ENCODE data around the gene TMEFF2. TPM values are rescaled to one million over a fixed set of nuclear protein-coding genes. Genes with fewer than 3 reads are reported as not detected.
"Not testable (repeated sequence)": the region's sequence is repeated elsewhere in the genome, so short reads cannot be mapped to it uniquely, and the experiment has no call there.

The TMEFF2 gene
- total RNA-seq, 2 experiments from 2014 or later: not detected

DNA sequence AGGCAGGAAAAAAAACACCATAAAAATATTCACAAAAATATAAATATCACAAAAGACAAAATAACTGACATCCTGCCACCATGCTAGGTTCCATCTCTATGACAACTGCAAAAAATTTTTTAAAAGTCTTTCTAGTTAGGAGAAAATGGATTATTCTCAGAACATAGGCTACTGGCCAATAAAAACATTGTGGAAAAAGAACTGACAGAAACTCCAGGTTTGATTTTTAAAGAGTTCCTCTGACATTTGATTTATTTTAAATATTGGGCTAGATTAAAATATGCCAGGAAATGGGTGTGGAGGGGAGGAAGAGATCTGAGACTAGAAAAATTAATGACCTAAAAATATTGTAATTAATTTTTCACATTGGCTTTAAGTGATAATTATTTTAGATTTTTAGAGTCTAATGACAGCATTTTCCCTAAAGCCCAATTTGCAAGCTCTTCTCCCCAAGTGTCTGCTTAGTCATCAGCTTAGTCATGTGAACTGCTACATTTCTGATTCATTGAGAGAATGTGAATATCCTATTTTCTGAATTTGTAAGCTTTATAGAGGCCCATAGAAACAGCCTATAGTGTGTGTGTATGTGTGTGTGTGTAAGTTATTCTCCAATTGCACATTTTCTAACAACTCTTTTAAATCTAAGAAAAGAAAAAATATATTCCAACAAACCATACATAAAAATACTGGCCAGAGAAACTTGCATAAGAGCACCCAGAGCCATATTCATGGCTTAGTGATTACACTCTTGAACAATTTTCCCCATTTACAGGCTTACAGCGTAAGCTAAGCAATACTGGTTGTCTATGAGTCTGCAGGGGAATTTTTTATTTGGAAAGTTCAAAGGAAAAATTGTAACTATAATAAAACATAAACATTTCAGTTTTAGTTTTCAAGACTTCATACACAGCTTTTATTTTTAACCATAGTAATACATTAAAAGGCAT, 48.4 kb downstream of the TMEFF2 start:
- ChIA-PET POLR2A (no interaction called here), CTCF (interaction anchor here (0.9 to 2.6 kb wide), 3 partner anchors 16 to 592 kb away, joined by 3 to 12 read pairs (median 3); no protein-coding TSS in a partner anchor)
- no peak overlapping the region for H3K27ac Mint-ChIP-seq
- no peak overlapping the region for H3K4me3 Mint-ChIP-seq
- H3K4me1 Mint-ChIP-seq (ENCODE audit: low read depth): no peaks in the 10 kb centered on the region
- H3K9me3 Mint-ChIP-seq: no peaks in the 10 kb centered on the region
- no peak for DNase-seq
- no peaks in the 10 kb centered on the region for H3K36me3 Mint-ChIP-seq
- intact Hi-C loops (cut with micrococcal nuclease): no loop called here
- peaks cover 5% of the 10 kb centered on the region for H3K27me3 Mint-ChIP-seq

DNA sequence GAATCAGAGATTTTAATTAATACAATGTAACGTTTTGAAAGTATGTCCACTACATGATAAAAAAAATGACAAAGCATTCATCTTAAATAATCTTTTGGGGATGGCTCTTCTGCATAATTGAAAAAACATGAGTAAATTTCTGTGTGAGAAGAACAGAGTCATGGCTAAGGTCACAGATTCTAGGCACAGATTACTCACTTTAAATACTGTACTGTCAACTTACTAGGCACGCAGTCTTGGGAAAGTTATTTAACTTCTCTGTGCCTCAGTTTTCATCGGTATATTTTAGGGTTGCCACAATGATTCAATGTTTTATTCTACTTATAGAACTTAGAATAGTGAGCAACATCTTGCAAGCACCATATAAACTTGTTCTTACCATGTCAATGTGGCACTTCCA, 49.2 kb downstream of the TMEFF2 start:
- POLR2A ChIA-PET: no interaction called here
- DNase-seq: no peak
- Mint-ChIP-seq H3K27me3 (peaks cover 5% of the 10 kb centered on the region), H3K27ac (no peak overlapping the region), H3K4me1 (ENCODE audit: low read depth) (no peaks in the 10 kb centered on the region), H3K36me3 (no peaks in the 10 kb centered on the region), H3K4me3 (no peak overlapping the region), H3K9me3 (no peaks in the 10 kb centered on the region)
- intact Hi-C loops (cut with micrococcal nuclease): no loop called here
- CTCF ChIA-PET: no interaction called here

DNA sequence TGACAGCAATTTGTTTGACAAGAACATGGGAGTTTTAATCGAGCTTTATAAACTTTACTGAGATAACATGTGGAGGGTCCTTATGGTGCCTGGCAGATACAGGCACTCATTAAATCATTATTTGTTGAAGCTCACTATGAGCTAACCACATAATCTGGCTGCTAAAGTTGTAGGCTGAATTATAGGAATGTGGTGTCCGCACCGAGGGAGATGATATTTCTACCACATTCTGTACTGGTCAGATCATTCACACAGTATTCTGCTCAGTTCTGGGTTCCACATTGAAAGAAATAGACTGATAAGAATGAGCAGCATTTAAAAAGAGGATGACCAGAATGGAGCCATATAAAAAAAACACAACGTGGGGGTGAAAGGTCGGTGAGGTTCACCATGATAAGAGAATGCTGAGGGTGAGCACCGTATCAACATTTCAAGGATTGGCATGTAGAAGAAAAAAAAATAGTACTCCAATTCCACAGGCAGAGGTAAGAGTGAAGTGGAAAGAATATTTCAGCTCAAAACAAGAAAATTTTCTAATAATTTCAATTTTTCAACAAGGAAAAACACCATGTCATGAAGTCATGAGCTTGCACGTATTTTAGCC, 54.4 kb downstream of the TMEFF2 start:
- CTCF ChIA-PET: interaction anchor here (0.8 to 1.8 kb wide), 2 partner anchors 22 kb away, joined by 3 to 8 read pairs; no protein-coding TSS in a partner anchor
- intact Hi-C loops (cut with micrococcal nuclease): no loop called here
- no peak for DNase-seq
- no peaks in the 10 kb centered on the region for H3K9me3 Mint-ChIP-seq
- H3K4me1 Mint-ChIP-seq (ENCODE audit: low read depth): no peaks in the 10 kb centered on the region
- H3K27ac Mint-ChIP-seq: no peak overlapping the region
- POLR2A ChIA-PET: no interaction called here
- H3K36me3 Mint-ChIP-seq: no peaks in the 10 kb centered on the region
- no peak overlapping the region for H3K4me3 Mint-ChIP-seq
- peaks cover 3% of the 10 kb centered on the region for H3K27me3 Mint-ChIP-seq

- intact Hi-C loops (cut with micrococcal nuclease): no loop called here
- no peak for DNase-seq
- CTCF ChIA-PET: interaction anchor here (0.5 to 1.8 kb wide), 2 partner anchors 23 to 585 kb away, joined by 3 to 8 read pairs; no protein-coding TSS in a partner anchor
- Mint-ChIP-seq H3K4me1 (ENCODE audit: low read depth) (no peaks in the 10 kb centered on the region), H3K27ac (no peak overlapping the region), H3K27me3 (peaks cover 3% of the 10 kb centered on the region), H3K36me3 (no peaks in the 10 kb centered on the region), H3K4me3 (no peak overlapping the region), H3K9me3 (no peaks in the 10 kb centered on the region)
- POLR2A ChIA-PET: no interaction called here
These were observed 54.9 kb downstream of the TMEFF2 start for GRCh38 chr2:192139813-192140212.

DNA sequence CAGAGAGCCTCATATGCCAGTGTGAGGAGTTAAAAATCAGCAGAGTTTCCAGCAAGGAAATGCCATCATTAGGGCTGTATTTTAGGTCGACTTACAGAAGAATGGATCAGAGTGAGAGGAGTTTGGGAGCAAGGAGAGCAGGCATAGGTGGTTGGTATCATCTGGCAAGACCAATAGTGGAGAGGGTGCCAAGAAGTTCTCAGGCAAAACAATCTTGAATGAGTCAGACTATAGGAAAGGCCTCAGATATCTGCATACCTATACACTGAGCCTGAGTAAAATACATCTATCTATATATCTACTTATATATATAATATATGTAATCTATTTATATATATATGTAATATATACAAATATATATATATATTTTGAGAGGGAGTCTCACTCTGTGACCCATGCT, 57.3 kb downstream of the TMEFF2 start:
- no peak overlapping the region for H3K27ac Mint-ChIP-seq
- H3K9me3 Mint-ChIP-seq: no peaks in the 10 kb centered on the region
- H3K4me3 Mint-ChIP-seq: no peak overlapping the region
- no peak for DNase-seq
- H3K27me3 Mint-ChIP-seq: no peaks in the 10 kb centered on the region
- no peaks in the 10 kb centered on the region for H3K4me1 Mint-ChIP-seq (ENCODE audit: low read depth)
- H3K36me3 Mint-ChIP-seq: no peaks in the 10 kb centered on the region
- POLR2A ChIA-PET: no interaction called here
- intact Hi-C loops (cut with micrococcal nuclease): no loop called here
- CTCF ChIA-PET: no interaction called here

DNA sequence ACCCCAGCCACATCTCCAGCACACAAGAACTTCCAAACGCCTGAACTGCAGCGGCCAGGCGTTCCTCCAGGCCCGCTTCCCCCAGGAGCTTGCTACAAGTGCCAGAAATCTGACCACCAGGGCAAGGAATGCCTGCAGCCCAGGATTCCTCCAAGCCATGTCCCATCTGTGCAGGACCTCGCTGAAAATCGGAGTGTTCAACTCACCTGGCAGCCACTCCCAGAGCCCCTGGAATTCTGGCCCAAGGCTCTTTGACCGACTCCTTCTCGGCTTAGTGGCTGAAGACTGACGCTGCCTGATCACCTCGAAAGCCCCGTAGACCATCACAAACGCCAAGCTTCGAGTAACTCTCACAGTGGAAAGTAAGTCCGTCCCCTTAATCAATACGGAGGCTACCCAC, 62.1 kb downstream of the TMEFF2 start:
- H3K9me3 Mint-ChIP-seq; H3K27me3 Mint-ChIP-seq; H3K27ac Mint-ChIP-seq; DNase-seq; CTCF ChIA-PET; POLR2A ChIA-PET; H3K4me3 Mint-ChIP-seq; intact Hi-C loops (cut with micrococcal nuclease); H3K36me3 Mint-ChIP-seq; H3K4me1 Mint-ChIP-seq (ENCODE audit: low read depth): not testable (repeated sequence)

GRCh38 chr2:192130312-192130711, 64.4 kb downstream of the TMEFF2 start:
- CTCF ChIA-PET; POLR2A ChIA-PET; H3K27me3 Mint-ChIP-seq; H3K36me3 Mint-ChIP-seq; DNase-seq; H3K4me3 Mint-ChIP-seq; H3K27ac Mint-ChIP-seq; H3K4me1 Mint-ChIP-seq (ENCODE audit: low read depth); H3K9me3 Mint-ChIP-seq; intact Hi-C loops (cut with micrococcal nuclease): not testable (repeated sequence)

- Mint-ChIP-seq H3K27me3 (peaks cover 2% of the 10 kb centered on the region), H3K4me3 (no peak overlapping the region), H3K36me3 (no peaks in the 10 kb centered on the region), H3K4me1 (ENCODE audit: low read depth) (no peaks in the 10 kb centered on the region), H3K9me3 (no peaks in the 10 kb centered on the region), H3K27ac (no peak overlapping the region)
- ChIA-PET POLR2A (no interaction called here), CTCF (no interaction called here)
- intact Hi-C loops (cut with micrococcal nuclease): no loop called here
- no peak for DNase-seq
These were observed 66.1 kb downstream of the TMEFF2 start for GRCh38 chr2:192128655-192129054.

DNA sequence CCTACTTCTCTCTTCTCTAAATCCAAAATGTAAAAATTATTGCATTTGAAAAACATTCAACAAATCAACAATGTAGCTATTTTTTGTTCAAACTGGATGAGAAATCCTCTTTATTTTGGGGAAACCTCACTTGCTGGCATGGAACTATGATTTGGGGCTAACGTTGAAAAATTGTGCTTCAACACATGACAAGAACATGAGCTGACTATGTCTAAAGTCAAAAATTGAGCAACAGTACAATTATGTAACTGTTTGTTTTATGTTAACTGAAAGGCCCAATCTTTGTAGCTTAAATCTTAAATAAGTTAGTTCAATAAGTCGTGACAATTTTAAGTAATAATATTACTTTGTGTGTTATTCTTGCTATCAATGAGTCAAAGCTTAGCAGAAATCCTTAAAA, 67.3 kb downstream of the TMEFF2 start:
- ChIA-PET POLR2A (no interaction called here), CTCF (interaction anchor here (0.6 to 1.6 kb wide), 2 partner anchors 14 to 439 kb away, joined by 3 read pairs; no protein-coding TSS in a partner anchor)
- Mint-ChIP-seq H3K27me3 (peaks cover 2% of the 10 kb centered on the region), H3K36me3 (no peaks in the 10 kb centered on the region), H3K4me1 (ENCODE audit: low read depth) (no peaks in the 10 kb centered on the region), H3K27ac (no peak overlapping the region), H3K9me3 (no peaks in the 10 kb centered on the region), H3K4me3 (no peak overlapping the region)
- intact Hi-C loops (cut with micrococcal nuclease): no loop called here
- no peak for DNase-seq

GRCh38 chr2:192126912-192127311, 67.8 kb downstream of the TMEFF2 start:
- peaks cover 2% of the 10 kb centered on the region for H3K27me3 Mint-ChIP-seq
- DNase-seq: no peak
- no peak overlapping the region for H3K4me3 Mint-ChIP-seq
- no peak overlapping the region for H3K27ac Mint-ChIP-seq
- intact Hi-C loops (cut with micrococcal nuclease): no loop called here
- POLR2A ChIA-PET: no interaction called here
- H3K36me3 Mint-ChIP-seq: no peaks in the 10 kb centered on the region
- H3K9me3 Mint-ChIP-seq: no peaks in the 10 kb centered on the region
- H3K4me1 Mint-ChIP-seq (ENCODE audit: low read depth): no peaks in the 10 kb centered on the region
- CTCF ChIA-PET: interaction anchor here (1.6 kb wide), 1 partner anchor 14 kb away, joined by 3 read pairs; no protein-coding TSS in a partner anchor

DNA sequence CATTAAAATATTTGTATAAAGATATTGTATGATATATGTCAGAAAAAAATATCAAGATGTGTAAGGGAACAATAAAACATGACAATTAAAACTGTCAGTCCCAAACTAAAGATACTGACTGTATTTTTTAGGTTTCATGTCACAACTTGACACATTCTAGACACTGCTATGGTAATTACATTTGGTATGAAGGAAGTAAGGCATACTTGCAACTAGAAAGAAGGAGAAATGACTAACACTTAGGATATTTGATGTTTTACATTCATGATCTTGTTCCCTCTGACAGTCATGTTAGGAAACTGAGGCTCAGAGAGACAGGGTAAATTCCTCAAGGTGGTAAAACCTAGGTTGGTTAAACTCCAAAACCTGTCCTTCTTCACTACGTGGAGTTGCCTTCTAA, 68.3 kb downstream of the TMEFF2 start:
- Mint-ChIP-seq H3K36me3 (no peaks in the 10 kb centered on the region), H3K27ac (no peak overlapping the region), H3K4me1 (ENCODE audit: low read depth) (no peaks in the 10 kb centered on the region), H3K27me3 (peaks cover 2% of the 10 kb centered on the region), H3K4me3 (no peak overlapping the region), H3K9me3 (no peaks in the 10 kb centered on the region)
- no peak for DNase-seq
- CTCF ChIA-PET: interaction anchor here (1.6 kb wide), 1 partner anchor 13 kb away, joined by 3 read pairs; no protein-coding TSS in a partner anchor
- intact Hi-C loops (cut with micrococcal nuclease): no loop called here
- POLR2A ChIA-PET: no interaction called here

DNA sequence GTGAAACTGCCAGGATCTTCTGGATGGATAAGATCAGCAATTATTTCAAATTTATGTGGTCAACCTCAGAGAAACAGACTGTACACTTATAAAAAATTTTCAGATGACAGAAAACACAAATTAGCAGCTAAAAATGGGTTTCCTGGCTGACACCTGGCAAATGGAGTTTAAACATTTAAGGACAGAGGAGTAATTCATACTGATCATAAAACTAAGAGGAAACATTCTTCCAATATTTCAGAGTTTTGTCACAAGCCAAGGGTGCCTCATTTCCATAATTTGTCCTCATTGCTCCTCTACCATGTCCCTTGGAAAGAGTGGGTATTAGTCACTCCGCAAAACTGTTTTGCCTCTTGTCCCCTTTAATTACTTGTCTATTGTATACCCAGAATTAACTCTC, 70.2 kb downstream of the TMEFF2 start:
- Mint-ChIP-seq H3K9me3 (no peaks in the 10 kb centered on the region), H3K4me3 (no peak overlapping the region), H3K36me3 (no peaks in the 10 kb centered on the region), H3K27me3 (peaks cover 3% of the 10 kb centered on the region), H3K27ac (no peak overlapping the region), H3K4me1 (ENCODE audit: low read depth) (no peaks in the 10 kb centered on the region)
- POLR2A ChIA-PET: no interaction called here
- no peak for DNase-seq
- CTCF ChIA-PET: no interaction called here
- intact Hi-C loops (cut with micrococcal nuclease): no loop called here

- no peak for DNase-seq
- Mint-ChIP-seq H3K27me3 (peaks cover 3% of the 10 kb centered on the region), H3K4me1 (ENCODE audit: low read depth) (no peaks in the 10 kb centered on the region), H3K36me3 (no peaks in the 10 kb centered on the region), H3K9me3 (no peaks in the 10 kb centered on the region), H3K4me3 (no peak overlapping the region), H3K27ac (no peak overlapping the region)
- intact Hi-C loops (cut with micrococcal nuclease): no loop called here
- ChIA-PET CTCF (no interaction called here), POLR2A (no interaction called here)
These were observed 70.9 kb downstream of the TMEFF2 start for GRCh38 chr2:192123847-192124246.

Measured in activated CD4-positive, alpha-beta memory T cell treated with anti-CD3 and anti-CD28 coated beads for 36 hours (primary cell).